Rectal smooth muscle tissue (tissue), 1 donor: ENCODE data around the gene LRRC8E.

Source experiments
- H3K27ac ChIP-seq: one replicate; pipeline ENCODE4 v1.7.0; 2013; ENCODE audit warnings: low read depth, low read length, inconsistent platforms
- H3K27me3 ChIP-seq: one replicate; pipeline ENCODE4 v1.7.0; 2013; ENCODE audit warnings: low read length; ENCODE audit not compliant: control insufficient read depth, insufficient read depth
- H3K36me3 ChIP-seq: one replicate; pipeline ENCODE4 v1.7.0; 2013; ENCODE audit warnings: low read length; ENCODE audit not compliant: control insufficient read depth, insufficient read depth
- H3K4me1 ChIP-seq: one replicate; pipeline ENCODE4 v1.7.0; 2013; ENCODE audit warnings: low read length; ENCODE audit not compliant: control insufficient read depth, insufficient read depth
- H3K4me3 ChIP-seq: one replicate; pipeline ENCODE4 v1.7.0; 2013; ENCODE audit warnings: low read length
- H3K9ac ChIP-seq: one replicate; pipeline ENCODE4 v1.7.0; 2013; ENCODE audit warnings: low read length

The LRRC8E gene

DNA sequence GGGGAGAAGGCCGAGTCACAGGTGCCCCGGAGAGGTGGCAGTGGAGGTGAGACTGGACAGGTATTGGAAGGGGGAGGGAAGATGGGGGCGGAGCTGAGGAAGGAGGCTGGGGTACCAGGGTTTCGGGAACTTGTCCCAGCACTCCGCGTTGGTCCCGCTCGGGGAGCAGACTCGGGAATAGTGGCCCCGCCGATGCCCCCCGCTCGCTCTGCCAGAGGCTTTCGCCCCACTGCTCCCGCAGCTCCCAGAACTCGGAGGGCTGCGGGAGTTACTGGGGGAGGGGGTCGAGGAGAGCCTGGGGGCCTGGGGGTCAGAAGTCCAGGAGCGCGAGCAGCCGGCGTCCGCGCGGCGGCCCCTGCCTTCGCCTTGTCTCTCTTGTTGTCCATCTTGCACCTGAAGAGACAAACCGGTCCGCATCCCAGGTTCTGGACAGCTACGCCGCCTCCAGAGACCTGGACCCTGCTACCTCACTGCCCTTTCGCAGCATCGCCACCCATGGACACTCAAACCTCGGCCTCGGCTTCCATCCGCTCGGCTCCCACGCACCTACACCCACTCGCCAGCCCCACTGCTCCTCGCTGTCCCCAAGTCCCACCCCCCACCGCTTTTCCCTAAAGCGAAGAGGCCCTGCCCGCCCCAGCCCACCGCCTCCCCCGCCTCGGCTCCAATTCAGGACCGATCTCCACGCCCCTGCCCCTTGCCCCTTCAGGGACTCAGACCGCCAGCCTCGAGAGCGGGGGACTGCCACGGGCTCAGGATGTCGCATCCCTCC is 14.8 kb upstream of the LRRC8E start:
- Histone ChIP-seq H3K4me3 (no peak overlapping the region), H3K36me3 (no peaks in the 10 kb centered on the region), H3K27me3 (peaks cover 16% of the 10 kb centered on the region), H3K27ac (no peak overlapping the region), H3K9ac (no peak overlapping the region), H3K4me1 (peaks cover 4% of the 10 kb centered on the region)

DNA sequence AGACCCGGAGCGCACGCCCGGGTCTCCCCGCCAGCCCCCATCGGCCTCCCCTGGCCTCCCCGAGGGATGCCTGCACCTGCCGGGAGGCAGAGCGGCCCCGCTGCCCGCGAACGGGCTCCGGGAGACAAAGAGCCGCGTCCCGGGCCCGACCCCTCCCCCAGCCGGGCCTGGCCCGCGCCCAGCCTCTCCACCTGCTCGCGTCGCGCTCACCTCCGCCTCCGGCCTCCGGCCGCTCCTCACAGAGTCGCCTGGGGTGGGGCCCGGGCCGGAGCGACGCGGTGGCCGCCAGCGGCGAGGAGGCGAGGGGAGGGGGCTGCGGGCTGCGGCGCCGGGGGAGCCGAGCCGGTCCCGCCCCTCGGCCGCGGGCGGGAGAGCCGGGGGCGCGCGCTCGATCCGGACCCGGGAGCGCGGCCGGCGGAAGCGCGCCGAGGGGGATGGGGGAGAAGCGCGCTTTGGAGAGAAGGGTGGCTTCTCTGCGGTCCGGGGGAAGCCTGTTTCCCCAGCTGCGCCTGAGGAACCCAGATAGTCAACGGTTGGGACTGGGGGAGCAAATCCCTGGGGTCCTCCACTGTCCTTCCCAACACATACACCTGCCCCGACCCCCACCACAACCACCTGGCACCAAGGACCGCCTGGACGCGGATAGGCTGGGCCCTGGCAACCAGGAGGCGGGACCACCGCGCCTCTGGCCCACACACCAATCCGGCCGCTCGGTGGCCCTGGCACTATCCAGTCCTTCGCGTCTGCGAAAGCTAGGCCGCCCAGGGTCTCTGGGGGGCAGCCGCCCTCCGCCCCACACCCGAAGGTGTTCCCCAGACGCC is 14.0 kb upstream of the LRRC8E start, which contains the start of gene PRR36:
PRR36 (minus strand) TSS at position 315 of the 821 bp plus-strand sequence. CDS start 701 bp downstream, outside the sequence.
- Histone ChIP-seq H3K27me3 (peaks cover 16% of the 10 kb centered on the region), H3K36me3 (no peaks in the 10 kb centered on the region), H3K4me3 (peak within 1 kb of the TSS; percentile 15), H3K9ac (no peak within 1 kb of the TSS), H3K4me1 (no peaks in the 10 kb centered on the region), H3K27ac (no peak within 1 kb of the TSS)

DNA sequence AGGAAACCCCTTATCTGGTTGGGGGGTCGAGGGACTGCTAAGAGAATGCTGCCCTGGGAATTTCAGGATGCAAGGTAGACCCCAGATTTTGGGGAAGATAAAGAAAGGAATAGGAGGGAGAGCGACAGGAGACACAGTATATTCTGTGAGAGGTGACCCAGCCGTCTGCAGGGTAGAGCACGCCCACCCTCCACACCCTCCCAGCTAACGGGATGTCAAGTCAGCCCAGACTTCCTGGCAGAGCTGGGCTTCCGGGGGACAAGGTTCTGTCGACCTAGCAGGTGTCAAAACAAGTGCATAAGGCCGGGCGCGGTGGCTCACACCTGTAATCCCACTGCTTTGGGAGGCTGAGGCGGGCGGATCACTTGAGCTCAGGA is 13.4 kb upstream of the LRRC8E start:
- H3K9ac ChIP-seq: no peak overlapping the region
- peaks cover 16% of the 10 kb centered on the region for H3K27me3 ChIP-seq
- H3K36me3 ChIP-seq: no peaks in the 10 kb centered on the region
- H3K27ac ChIP-seq: no peak overlapping the region
- no peak overlapping the region for H3K4me3 ChIP-seq
- no peaks in the 10 kb centered on the region for H3K4me1 ChIP-seq

DNA sequence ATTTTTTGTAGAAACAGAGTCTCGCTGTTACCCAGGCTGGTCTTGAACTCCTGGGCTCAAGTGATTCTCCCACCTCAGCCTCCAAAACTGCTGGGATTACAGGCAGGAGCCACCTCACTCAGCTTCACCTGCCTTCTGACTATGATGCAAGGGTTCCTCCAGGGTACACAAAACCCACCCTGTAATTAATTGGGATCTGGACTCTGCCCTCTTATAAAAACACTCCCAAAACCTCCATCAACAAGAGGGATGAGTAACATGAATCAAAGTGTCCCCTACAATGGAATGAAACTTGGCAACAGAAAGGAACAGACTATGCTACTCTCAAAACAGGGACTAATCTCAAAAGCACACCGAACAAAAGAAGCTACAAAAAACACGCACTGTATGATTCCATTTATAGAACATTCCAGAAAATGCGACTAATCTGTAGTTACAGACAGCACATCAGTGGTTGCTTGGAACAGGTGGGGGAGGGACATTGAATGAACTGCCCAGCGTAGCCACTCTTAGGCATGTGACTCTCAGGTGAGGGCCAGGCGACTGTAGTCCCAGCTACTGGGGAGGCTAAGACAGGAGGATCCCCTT is 11.0 kb upstream of the LRRC8E start:
- Histone ChIP-seq H3K36me3 (no peaks in the 10 kb centered on the region), H3K9ac (no peak overlapping the region), H3K4me3 (no peak overlapping the region), H3K27ac (no peak overlapping the region), H3K27me3 (peaks cover 16% of the 10 kb centered on the region), H3K4me1 (no peaks in the 10 kb centered on the region)

DNA sequence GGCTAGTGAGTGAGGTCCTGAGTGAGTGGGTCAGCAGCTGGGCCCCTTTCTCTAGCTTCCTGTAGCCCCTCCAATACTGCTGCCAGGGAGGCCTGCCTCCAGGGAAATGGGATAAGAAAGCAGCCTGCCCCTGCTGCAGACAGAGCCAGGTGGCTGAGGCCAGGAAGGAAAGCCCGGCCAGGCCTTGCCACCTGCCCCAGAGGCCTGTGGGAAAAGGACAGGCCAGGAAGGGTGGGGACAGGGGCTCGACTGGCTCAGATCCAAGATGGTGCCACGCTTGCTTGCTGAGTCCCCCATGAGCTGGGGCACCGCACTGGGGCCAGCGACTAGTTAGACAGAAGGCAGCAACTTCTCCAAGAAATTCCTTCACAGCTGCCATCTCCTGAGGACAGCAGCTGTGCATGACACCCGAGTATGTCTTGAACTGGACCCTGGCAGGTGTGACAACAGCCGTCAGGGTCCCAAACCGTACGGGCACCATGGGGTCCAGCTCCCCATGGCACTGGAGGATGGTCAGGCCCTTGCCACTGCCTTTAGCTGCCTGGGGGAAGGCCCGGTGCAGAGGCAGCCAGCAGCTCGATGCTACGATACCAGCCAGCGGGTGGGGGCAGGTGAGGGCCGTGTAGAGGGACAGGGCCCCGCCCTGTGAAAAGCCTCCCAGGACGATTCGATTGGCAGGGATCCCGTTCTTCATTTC is 9.1 kb upstream of the LRRC8E start:
- no peaks in the 10 kb centered on the region for H3K4me1 ChIP-seq
- H3K27me3 ChIP-seq: peaks cover 7% of the 10 kb centered on the region

DNA sequence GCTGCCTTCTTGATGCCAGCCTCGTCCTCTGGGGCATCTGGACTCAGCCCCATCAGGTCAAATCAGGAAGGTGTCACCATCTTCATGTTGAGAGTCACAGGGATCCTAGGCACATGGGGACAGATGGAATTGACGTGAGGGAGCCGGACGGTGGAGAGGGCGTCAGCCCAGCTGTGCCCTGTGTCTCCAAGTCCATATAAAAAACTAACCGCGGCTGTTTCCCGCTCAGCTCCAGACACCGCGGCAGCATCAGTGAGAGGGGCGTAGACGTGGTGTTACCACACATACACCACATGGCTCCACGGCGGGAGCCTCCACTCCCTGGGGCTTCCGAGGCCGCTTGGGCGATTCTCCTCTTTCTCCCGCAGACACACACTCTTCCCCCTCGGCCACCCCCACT is 8.5 kb upstream of the LRRC8E start:
- H3K36me3 ChIP-seq: no peaks in the 10 kb centered on the region
- no peak overlapping the region for H3K4me3 ChIP-seq
- H3K4me1 ChIP-seq: no peaks in the 10 kb centered on the region
- peaks cover under 1% of the 10 kb centered on the region for H3K27me3 ChIP-seq
- no peak overlapping the region for H3K9ac ChIP-seq
- H3K27ac ChIP-seq: no peak overlapping the region

More for the DNA sequence above, 9.1 kb upstream of the LRRC8E start:
- no peak overlapping the region for H3K4me3 ChIP-seq
- H3K9ac ChIP-seq: no peak overlapping the region
- no peak overlapping the region for H3K27ac ChIP-seq
- no peaks in the 10 kb centered on the region for H3K36me3 ChIP-seq

DNA sequence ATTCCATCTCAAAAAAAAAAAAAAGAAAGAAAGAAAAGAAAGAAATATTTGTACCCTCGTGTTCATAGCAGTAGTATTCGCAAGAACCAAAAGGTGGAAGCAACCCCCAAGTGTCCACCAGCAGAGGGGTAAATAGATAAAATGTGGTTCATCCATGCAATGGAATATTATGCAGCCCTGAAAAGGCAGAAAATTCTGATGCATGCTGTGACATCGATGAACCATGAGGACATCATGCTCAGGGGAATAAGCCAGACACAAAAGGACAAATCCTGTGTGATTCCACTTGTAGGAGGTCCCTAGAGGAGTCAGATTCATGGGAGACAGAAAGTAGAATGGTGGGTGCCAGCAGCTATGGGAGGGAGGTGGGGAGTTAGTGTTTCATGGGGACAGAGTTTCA is 6.4 kb upstream of the LRRC8E start:
- H3K36me3 ChIP-seq: no peaks in the 10 kb centered on the region
- no peak overlapping the region for H3K9ac ChIP-seq
- H3K27ac ChIP-seq: no peak overlapping the region
- H3K4me3 ChIP-seq: no peak overlapping the region
- H3K4me1 ChIP-seq: no peaks in the 10 kb centered on the region
- no peaks in the 10 kb centered on the region for H3K27me3 ChIP-seq

DNA sequence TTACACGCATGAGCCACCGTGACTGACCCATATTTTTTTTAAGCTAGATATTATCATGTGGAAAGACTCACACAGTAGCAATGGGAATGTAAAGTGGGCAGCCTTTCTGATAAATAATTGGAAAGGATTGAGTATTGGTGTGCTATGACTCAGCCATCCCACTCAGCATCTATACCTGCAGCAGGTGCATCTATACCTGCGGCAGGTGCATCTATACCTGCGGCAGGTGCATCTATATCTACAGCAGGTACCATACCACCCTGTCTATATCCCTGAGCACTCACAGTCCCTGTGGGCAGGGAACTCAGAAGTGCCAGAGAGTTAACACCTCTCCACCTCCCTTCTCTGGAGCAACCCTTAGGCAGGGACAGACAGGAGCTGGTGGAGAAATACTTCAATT is 5.2 kb upstream of the LRRC8E start:
- Histone ChIP-seq H3K4me1 (no peaks in the 10 kb centered on the region), H3K27ac (no peak overlapping the region), H3K9ac (no peak overlapping the region), H3K36me3 (no peaks in the 10 kb centered on the region), H3K4me3 (no peak overlapping the region), H3K27me3 (peaks cover 2% of the 10 kb centered on the region)

DNA sequence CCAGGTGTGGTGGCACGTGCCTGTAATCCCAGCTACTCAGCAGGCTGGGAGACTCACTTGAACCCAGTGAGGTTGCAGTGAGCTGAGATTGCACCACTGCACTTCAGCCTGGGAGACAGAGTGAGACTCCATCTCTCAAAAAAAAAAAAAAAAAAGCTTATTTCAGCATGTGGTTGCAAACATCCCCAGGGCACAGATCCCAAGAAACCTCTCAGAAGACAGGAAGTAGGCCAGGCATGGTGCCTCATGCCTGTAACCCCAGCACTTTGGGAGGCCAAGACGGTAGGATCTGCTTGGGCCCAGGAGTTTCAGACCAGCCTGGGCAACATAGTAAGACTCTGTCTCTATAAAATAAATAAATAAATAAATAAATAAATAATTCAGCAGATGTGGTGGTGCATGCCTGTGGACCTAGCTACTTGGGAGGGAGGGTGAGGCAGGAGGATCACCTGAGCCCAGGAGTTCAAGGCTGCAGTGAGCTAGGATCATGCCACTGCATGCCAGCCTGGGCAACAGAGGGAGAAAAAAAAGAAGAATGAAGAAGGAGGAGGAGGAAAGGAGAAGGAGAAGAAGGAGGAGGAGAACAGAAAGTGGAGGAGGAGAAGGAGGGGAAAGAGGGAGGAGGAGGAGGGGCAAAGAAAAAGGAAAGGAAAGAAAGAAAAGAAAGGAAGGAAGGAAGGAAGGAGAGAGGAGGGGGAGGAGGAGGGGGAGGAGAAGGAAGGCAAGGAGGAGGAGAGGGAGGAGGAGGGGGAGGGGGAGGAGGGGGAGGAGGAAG is 4.3 kb upstream of the LRRC8E start:
- Histone ChIP-seq H3K36me3 (no peaks in the 10 kb centered on the region), H3K4me1 (no peaks in the 10 kb centered on the region), H3K9ac (no peak overlapping the region), H3K27ac (no peak overlapping the region), H3K27me3 (peaks cover 9% of the 10 kb centered on the region), H3K4me3 (no peak overlapping the region)

DNA sequence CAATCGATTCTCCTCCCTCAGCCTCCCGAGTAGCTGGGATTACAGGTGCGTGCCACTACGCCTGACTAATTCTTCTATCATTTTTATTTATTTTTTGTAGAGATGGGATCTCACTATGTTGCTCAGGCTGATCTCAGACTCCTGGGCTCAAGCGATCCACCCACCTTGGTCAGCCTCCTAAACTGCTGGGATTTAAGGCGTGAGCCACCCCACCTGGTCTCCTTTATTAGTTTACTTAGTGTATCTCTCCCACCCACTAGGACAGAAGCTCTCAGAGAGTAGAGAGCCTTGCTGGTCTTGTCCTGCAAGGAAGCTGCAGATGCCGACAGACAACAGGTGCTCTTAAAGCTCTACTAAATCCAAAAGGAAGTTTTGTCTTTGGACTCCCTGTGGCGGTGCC is 2.5 kb upstream of the LRRC8E start:
- H3K4me3 ChIP-seq: no peak overlapping the region
- no peaks in the 10 kb centered on the region for H3K4me1 ChIP-seq
- H3K36me3 ChIP-seq: no peaks in the 10 kb centered on the region
- H3K27ac ChIP-seq: no peak overlapping the region
- H3K27me3 ChIP-seq: peaks cover 10% of the 10 kb centered on the region
- H3K9ac ChIP-seq: no peak overlapping the region

DNA sequence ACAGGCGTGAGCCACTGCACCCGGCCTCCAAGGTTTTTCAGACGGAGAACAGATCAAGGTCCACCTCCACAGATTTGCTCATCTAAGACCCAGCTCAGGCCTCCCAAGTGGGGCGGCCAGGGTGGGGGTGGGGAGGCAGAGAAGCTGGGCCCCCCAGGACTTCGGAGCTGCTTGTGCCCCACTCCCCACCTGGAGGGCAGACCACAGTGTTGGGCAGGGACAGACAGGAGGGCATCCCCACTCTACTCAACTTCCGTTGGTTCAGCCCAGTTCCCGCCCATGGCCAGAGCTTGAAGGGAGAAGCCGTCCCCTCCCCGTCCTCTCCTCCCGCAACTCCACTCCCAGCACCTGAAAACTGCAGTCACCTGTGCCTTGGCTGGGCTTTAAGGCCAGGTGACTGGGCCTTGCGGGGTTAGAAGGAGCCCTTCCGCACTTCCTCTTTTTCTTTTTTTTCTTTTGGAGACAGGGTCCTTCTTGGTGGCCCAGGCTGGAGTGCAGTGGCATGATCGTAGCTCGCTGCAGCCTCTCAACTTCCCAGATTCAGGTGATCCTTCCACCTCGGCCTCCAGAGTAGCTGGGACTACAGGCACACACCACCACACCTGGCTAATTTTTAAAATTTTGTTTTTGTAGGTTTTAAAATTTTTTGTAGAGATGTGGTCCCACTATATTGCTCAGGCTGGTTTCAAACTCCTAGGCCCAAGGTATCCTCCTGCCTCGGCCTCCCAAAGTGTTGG is 734 bp upstream of the LRRC8E start:
- no peak overlapping the region for H3K27ac ChIP-seq
- no peaks in the 10 kb centered on the region for H3K4me1 ChIP-seq
- H3K27me3 ChIP-seq: peaks cover 10% of the 10 kb centered on the region
- H3K4me3 ChIP-seq: no peak overlapping the region
- no peaks in the 10 kb centered on the region for H3K36me3 ChIP-seq
- H3K9ac ChIP-seq: no peak overlapping the region
